ENCODE data around the gene TMEM63A.
"Not testable (repeated sequence)": the region's sequence is repeated elsewhere in the genome, so short reads cannot be mapped to it uniquely, and the experiment has no call there.

Gene TMEM63A

DNA sequence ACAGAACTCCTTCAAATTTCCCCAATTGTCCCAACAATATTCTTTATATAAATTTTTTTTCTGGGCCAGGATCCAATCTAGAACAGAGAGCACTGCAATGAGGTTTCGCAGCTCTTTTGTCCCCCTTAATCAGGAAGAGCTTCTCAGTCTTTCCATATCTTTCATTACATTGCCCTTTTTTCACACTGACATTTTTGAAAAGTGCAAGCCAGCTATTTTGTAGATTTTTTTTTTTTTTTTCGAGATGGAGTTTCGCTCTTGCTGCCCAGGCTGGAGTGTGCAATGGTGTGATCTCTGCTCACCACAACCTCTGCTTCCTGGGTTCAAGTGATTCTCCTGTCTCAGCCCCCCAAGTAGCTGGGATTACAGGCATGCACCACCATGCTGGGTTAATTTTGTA lies 75.4 kb downstream of the TMEM63A start:
- in situ Hi-C loops (cut with HindIII; ENCODE audit: low sequenced_read_pairs): not testable (repeated sequence)

DNA sequence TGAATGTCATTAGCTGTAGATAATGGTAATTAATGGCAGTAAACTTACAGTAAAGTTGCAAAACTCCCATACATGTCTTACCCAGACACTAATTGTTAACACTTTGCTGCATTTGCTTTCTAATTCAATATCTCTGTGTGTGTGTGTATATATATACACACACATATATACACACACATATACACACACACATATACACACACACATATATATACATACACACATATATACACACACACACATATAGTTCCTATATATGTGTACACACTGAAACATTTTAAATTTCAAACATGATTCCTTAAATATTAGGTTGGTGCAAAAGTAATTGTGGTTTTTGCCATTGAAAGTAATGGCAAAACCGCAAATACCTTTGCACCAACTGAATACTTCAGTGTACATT lies 75.9 kb downstream of the TMEM63A start:
- in situ Hi-C loops (cut with HindIII; ENCODE audit: low sequenced_read_pairs): no loop called here

DNA sequence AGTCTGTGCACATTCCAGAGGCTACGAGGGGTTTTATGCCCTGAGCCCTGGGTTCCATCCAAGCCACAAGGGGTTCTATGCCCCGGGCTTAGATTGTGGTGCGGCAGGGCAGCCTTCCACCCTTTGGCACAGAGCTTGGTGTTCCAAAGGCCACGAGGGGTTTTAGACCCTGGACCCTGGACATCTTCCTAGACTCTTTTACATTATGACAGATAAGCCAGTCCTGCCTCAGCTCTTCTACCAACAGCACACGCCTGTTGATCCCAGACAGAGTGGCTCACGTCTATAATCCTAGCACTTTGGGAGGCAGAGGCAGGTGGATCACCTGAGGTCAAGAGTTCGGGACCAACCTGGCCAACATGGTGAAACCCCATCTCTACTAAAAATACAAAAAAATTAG lies 81.0 kb downstream of the TMEM63A start:
- in situ Hi-C loops (cut with HindIII; ENCODE audit: low sequenced_read_pairs): not testable (repeated sequence)

DNA sequence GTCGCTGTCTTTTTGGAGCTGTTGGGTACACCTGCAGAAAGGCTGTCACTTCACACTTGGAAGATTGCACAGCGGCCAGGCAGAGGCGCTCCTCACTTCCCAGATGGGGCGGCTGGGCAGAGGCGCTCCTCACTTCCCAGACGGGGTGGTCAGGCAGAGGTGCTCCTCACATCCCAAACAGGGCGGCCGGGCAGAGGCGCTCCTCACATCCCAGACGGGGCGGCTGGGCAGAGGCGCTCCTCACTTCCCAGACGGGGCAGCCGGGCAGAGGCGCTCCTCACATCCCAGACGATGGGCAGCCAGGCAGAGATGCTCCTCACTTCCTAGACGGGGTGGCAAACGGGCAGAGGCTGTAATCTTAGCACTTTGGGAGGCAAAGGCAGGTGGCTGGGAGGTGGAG lies 86.1 kb downstream of the TMEM63A start:
- in situ Hi-C loops (cut with HindIII; ENCODE audit: low sequenced_read_pairs): not testable (repeated sequence)

Measured in DLD1 (cell line).